DND-41 (cell line): ENCODE measurements around the gene SLC6A3.

Experiments
- ATAC-seq: fragments of 200-7000 bp; cut with Tn5 transposase; 3 replicates; pipeline ENCODE4 v1.9.1; 2021; ENCODE audit warnings: low read depth; ENCODE audit not compliant: insufficient read depth
- DNase-seq: peaks from one replicate; pipeline ENCODE4 v3.0.0-alpha.2; 2020
- H2AFZ ChIP-seq: 2 replicates; pipeline ENCODE4 v1.6.0; 2012; ENCODE audit warnings: low read depth, low read length
- H3K27ac ChIP-seq: 2 replicates; pipeline ENCODE4 v1.5.1; 2012; ENCODE audit warnings: low read length, inconsistent platforms
- H3K27me3 ChIP-seq: fragments of 200-600 bp; sonication (generic); 2 replicates; pipeline ENCODE4 v1.6.0; 2012; ENCODE audit warnings: low read length, mild to moderate bottlenecking, inconsistent platforms; ENCODE audit not compliant: insufficient read depth, poor library complexity
- H3K36me3 ChIP-seq: 2 replicates; pipeline ENCODE4 v1.5.1; 2012; ENCODE audit warnings: low read length, inconsistent platforms; ENCODE audit not compliant: insufficient read depth
- H3K4me1 ChIP-seq: 2 replicates; pipeline ENCODE4 v1.5.1; 2012; ENCODE audit warnings: mild to moderate bottlenecking, low read length; ENCODE audit not compliant: insufficient read depth
- H3K4me2 ChIP-seq: 2 replicates; pipeline ENCODE4 v1.6.0; 2012; ENCODE audit warnings: mild to moderate bottlenecking, moderate library complexity, low read length, inconsistent platforms; ENCODE audit not compliant: insufficient read depth
- H3K4me3 ChIP-seq, 2 experiments: fragments of 200-600 bp in 1 of 2; shearing (Covaris generic) in 1 of 2; 2 replicates each; pipeline ENCODE4 v1.5.1; 2012 to 2016; ENCODE audit warnings: inconsistent platforms in 2 of 2, low read length in 2 of 2, mild to moderate bottlenecking in 2 of 2, low read depth in 1 of 2, moderate library complexity in 1 of 2
- H3K79me2 ChIP-seq: 2 replicates; pipeline ENCODE4 v1.6.0; 2012; ENCODE audit warnings: low read length, inconsistent platforms; ENCODE audit not compliant: insufficient read depth
- H3K9ac ChIP-seq: 2 replicates; pipeline ENCODE4 v1.6.0; 2012; ENCODE audit warnings: low read depth, mild to moderate bottlenecking, inconsistent platforms, low read length, moderate library complexity
- H3K9me3 ChIP-seq: 2 replicates; pipeline ENCODE4 v1.5.1; 2012; ENCODE audit warnings: low read length, moderate library complexity, mild to moderate bottlenecking, inconsistent platforms; ENCODE audit not compliant: insufficient read depth, severe bottlenecking
- H4K20me1 ChIP-seq: 2 replicates; pipeline ENCODE4 v1.6.0; 2012; ENCODE audit warnings: low read length; ENCODE audit not compliant: insufficient read depth
- EZH2 ChIP-seq: IDR thresholded peaks from 3 replicates; pipeline ENCODE4 v1.6.1; 2012; ENCODE audit warnings: borderline replicate concordance, low read depth, mild to moderate bottlenecking, moderate library complexity, low read length, inconsistent platforms; ENCODE audit not compliant: severe bottlenecking
- TF ChIP-seq, protein P1 (sequence below): IDR thresholded peaks from 2 replicates; pipeline ENCODE4 v1.5.1; 2012; ENCODE audit warnings: borderline replicate concordance, low read length, moderate library complexity, mild to moderate bottlenecking; ENCODE audit not compliant: poor library complexity, severe bottlenecking; ENCODE audit errors: extremely low read depth

The SLC6A3 gene

DNA sequence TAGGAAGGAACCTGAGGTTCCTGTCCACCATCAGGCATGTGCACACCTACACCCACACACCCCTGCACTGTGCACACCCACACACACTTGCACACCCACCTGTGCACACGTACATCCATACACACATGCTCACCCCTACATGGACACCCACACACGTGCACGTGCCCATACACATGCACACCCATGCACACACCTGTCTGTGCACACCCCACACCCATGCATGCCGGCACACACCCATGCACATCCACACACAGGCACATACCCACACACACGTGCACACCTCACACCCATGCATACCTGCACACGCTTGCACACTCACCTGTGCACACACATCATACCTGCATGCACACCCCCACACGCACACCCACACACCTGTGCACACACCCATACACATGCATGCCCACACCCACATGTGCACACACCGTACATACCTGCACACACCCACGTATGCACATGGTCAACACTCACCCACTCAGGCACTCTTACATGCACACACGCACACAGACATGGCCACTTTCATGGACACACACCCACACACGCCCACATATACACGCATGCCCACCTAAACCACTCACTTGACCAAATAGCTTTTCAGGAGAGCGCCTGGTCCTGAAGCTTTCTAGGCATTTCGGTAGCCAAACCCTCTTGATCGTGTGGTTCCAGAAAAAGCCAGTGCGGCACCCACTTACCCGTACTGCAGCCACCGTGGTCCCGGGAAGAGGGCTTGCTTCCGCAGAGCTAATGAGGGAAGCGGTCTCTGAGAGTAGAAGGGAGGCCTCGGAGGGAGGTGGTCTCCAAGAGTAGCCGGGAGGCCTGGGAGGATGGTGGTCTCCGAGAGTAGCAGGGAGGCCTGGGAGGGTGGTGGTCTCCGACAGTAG lies 63.6 kb downstream of the SLC6A3 start:
- ATAC-seq = no peak
- H2AFZ ChIP-seq = no peak overlapping the region
- H3K4me3 ChIP-seq = no peak overlapping the region
- no peaks in the 10 kb centered on the region for H3K9me3 ChIP-seq
- no peaks in the 10 kb centered on the region for H3K36me3 ChIP-seq
- H3K9ac ChIP-seq = no peak overlapping the region
- H4K20me1 ChIP-seq = no peaks in the 10 kb centered on the region
- peaks cover 2% of the 10 kb centered on the region for H3K27me3 ChIP-seq
- no peak overlapping the region for H3K4me2 ChIP-seq
- TF ChIP-seq, protein P1, sequence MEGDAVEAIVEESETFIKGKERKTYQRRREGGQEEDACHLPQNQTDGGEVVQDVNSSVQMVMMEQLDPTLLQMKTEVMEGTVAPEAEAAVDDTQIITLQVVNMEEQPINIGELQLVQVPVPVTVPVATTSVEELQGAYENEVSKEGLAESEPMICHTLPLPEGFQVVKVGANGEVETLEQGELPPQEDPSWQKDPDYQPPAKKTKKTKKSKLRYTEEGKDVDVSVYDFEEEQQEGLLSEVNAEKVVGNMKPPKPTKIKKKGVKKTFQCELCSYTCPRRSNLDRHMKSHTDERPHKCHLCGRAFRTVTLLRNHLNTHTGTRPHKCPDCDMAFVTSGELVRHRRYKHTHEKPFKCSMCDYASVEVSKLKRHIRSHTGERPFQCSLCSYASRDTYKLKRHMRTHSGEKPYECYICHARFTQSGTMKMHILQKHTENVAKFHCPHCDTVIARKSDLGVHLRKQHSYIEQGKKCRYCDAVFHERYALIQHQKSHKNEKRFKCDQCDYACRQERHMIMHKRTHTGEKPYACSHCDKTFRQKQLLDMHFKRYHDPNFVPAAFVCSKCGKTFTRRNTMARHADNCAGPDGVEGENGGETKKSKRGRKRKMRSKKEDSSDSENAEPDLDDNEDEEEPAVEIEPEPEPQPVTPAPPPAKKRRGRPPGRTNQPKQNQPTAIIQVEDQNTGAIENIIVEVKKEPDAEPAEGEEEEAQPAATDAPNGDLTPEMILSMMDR = no peak
- no peak for TF ChIP-seq EZH2
- H3K79me2 ChIP-seq = no peaks in the 10 kb centered on the region
- peaks cover 14% of the 10 kb centered on the region for H3K4me1 ChIP-seq
- no peak for DNase-seq
- H3K27ac ChIP-seq = no peak overlapping the region

GRCh38 chr5:1380910-1381309 lies 64.3 kb downstream of the SLC6A3 start:
- H3K36me3 ChIP-seq = no peaks in the 10 kb centered on the region
- no peaks in the 10 kb centered on the region for H3K9me3 ChIP-seq
- TF ChIP-seq EZH2 = no peak
- TF ChIP-seq, protein P1 = no peak
- ATAC-seq (no peak), DNase-seq (no peak)
- no peaks in the 10 kb centered on the region for H3K27me3 ChIP-seq
- no peak overlapping the region for H3K4me2 ChIP-seq
- no peaks in the 10 kb centered on the region for H3K79me2 ChIP-seq
- H3K9ac ChIP-seq = no peak overlapping the region
- no peak overlapping the region for H3K4me3 ChIP-seq
- H3K4me1 ChIP-seq = peaks cover 9% of the 10 kb centered on the region
- H4K20me1 ChIP-seq = no peaks in the 10 kb centered on the region
- H2AFZ ChIP-seq = no peak overlapping the region
- no peak overlapping the region for H3K27ac ChIP-seq

GRCh38 chr5:1380011-1380817 lies 65.0 kb downstream of the SLC6A3 start:
- DNase-seq (no peak), ATAC-seq (no peak)
- no peaks in the 10 kb centered on the region for H3K27me3 ChIP-seq
- no peak overlapping the region for H3K9ac ChIP-seq
- TF ChIP-seq EZH2 = no peak
- TF ChIP-seq, protein P1 = peak; percentile 16
- H3K9me3 ChIP-seq = no peaks in the 10 kb centered on the region
- no peak overlapping the region for H3K4me2 ChIP-seq
- H3K79me2 ChIP-seq = no peaks in the 10 kb centered on the region
- H2AFZ ChIP-seq = no peak overlapping the region
- H3K27ac ChIP-seq = no peak overlapping the region
- H3K4me3 ChIP-seq = no peak overlapping the region
- no peaks in the 10 kb centered on the region for H4K20me1 ChIP-seq
- peaks cover 2% of the 10 kb centered on the region for H3K4me1 ChIP-seq
- H3K36me3 ChIP-seq = no peaks in the 10 kb centered on the region
